Suprapubic skin (tissue), 4 donors: ENCODE data around the gene TEK.

Experiments
- POLR2A ChIP-seq, 2 donors: fragments of 450-650 bp; IDR thresholded peaks; one replicate each; pipeline ENCODE4 v1.6.1; 2017; ENCODE audit warnings: antibody characterized with exemption in 2 of 2, mild to moderate bottlenecking in 2 of 2, moderate library complexity in 2 of 2
- POLR2AphosphoS5 ChIP-seq, 3 donors: sonication (generic); formaldehyde crosslinking; IDR thresholded peaks; one replicate each; pipeline ENCODE4 v1.6.1; 2017; ENCODE audit warnings: antibody characterized with exemption in 3 of 3
- TF ChIP-seq, protein P1 (sequence below), 2 donors: fragments of 200-600 bp in 1 of 2; fragments of 450-650 bp in 1 of 2; sonication (generic) in 1 of 2; IDR thresholded peaks; one replicate each; pipeline ENCODE4 v1.5.1; 2016 to 2019; ENCODE audit warnings: antibody characterized with exemption in 2 of 2, mild to moderate bottlenecking in 1 of 2, moderate library complexity in 1 of 2

DNA sequence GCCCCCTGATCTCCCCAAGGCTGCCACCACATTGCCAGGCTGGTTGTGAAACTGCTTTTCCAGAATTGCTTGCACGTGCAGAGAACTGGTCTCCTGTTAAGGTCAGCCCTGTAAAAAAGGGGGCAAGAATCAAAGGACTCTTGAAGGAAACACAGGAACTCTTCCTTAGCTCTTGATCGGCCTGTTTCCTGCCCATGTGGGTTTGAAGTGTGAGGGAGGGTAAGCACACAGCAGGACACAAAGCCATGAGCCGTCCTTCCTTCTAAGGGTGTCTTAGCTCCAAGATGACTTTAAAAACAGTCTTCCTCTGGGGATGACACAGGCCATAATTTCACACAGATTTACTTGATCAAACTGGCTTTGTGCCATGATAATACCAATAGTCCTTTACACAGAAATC, 36.1 kb downstream of the TEK start:
- no peak for TF ChIP-seq POLR2A (IDR thresholded peaks at IDR 0.05)
- TF ChIP-seq POLR2AphosphoS5 (IDR thresholded peaks at IDR 0.05) = no peak
- TF ChIP-seq, protein P1, sequence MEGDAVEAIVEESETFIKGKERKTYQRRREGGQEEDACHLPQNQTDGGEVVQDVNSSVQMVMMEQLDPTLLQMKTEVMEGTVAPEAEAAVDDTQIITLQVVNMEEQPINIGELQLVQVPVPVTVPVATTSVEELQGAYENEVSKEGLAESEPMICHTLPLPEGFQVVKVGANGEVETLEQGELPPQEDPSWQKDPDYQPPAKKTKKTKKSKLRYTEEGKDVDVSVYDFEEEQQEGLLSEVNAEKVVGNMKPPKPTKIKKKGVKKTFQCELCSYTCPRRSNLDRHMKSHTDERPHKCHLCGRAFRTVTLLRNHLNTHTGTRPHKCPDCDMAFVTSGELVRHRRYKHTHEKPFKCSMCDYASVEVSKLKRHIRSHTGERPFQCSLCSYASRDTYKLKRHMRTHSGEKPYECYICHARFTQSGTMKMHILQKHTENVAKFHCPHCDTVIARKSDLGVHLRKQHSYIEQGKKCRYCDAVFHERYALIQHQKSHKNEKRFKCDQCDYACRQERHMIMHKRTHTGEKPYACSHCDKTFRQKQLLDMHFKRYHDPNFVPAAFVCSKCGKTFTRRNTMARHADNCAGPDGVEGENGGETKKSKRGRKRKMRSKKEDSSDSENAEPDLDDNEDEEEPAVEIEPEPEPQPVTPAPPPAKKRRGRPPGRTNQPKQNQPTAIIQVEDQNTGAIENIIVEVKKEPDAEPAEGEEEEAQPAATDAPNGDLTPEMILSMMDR (IDR thresholded peaks at IDR 0.05) = no peak
